SK-N-SH (cell line): ENCODE results near the gene GDF2. TPM values are rescaled to one million over a fixed set of nuclear protein-coding genes. Genes with fewer than 3 reads are reported as not detected.

Source experiments
- CTCF ChIA-PET: fragments of 300-600, 350-600 bp; formaldehyde crosslinking; extraction: SDS; loops from one replicate; lab custom pipeline; 2021; lab: Yijun Ruan, JAX
- POLR2A ChIA-PET: fragments of 350-600 bp; sonication (Branson Sonifier 250); formaldehyde crosslinking; extraction: SDS; loops from one replicate; lab custom pipeline; 2020; ENCODE audit warnings: antibody characterized with exemption, inconsistent platforms; lab: Yijun Ruan, JAX
- DNase-seq: peaks from one replicate; pipeline ENCODE4 v3.0.0; 2012
- H2AFZ ChIP-seq: fragments of 200-600 bp; sonication (generic); 2 replicates; pipeline ENCODE4 v1.8.1; 2016; ENCODE audit warnings: antibody characterized with exemption, mild to moderate bottlenecking, low read depth
- H3F3A ChIP-seq: fragments of 200-600 bp; sonication (generic); replicated peaks from 2 replicates; pipeline ENCODE3; 2016; ENCODE audit warnings: antibody characterized with exemption, mild to moderate bottlenecking; ENCODE audit not compliant: insufficient read depth
- H3K27ac ChIP-seq, 2 experiments: fragments of 200-500 bp in 1 of 2; fragments of 200-600 bp in 1 of 2; sonication (Bioruptor generic) in 1 of 2; sonication (generic), shearing (Covaris generic) in 1 of 2; 2 replicates each; pipeline versions ENCODE4 v1.5.1 to v1.6.1; 2014 to 2016; ENCODE audit warnings: low read depth in 2 of 2, inconsistent platforms in 1 of 2, low read length in 1 of 2, mild to moderate bottlenecking in 1 of 2, mixed read lengths in 1 of 2
- H3K27me3 ChIP-seq: fragments of 200-600 bp; sonication (generic), shearing (Covaris generic); 2 replicates; pipeline ENCODE4 v1.6.1; 2016; ENCODE audit warnings: mixed run types; ENCODE audit not compliant: insufficient read depth
- H3K36me3 ChIP-seq, 2 experiments: fragments of 200-500 bp in 1 of 2; fragments of 200-600 bp in 1 of 2; sonication (Bioruptor generic) in 1 of 2; sonication (generic) in 1 of 2; replicated peaks in 1 of 2; 2 replicates each; pipeline versions ENCODE3 to v1.5.1; 2014 to 2016; ENCODE audit warnings: low read length in 1 of 2, mild to moderate bottlenecking in 1 of 2; ENCODE audit not compliant: insufficient read depth in 2 of 2, control insufficient read depth in 1 of 2
- H3K4me1 ChIP-seq, 2 experiments: fragments of 200-500 bp in 1 of 2; fragments of 200-600 bp in 1 of 2; sonication (Bioruptor generic) in 1 of 2; sonication (generic), shearing (Covaris generic) in 1 of 2; 2 replicates each; pipeline versions ENCODE4 v1.5.1 to v1.6.1; 2014 to 2016; ENCODE audit warnings: low read depth in 1 of 2, low read length in 1 of 2, mixed run types in 1 of 2; ENCODE audit not compliant: insufficient read depth in 2 of 2, control insufficient read depth in 1 of 2
- H3K4me2 ChIP-seq: fragments of 200-600 bp; sonication (generic), shearing (Covaris generic); 2 replicates; pipeline ENCODE4 v1.6.1; 2017; ENCODE audit warnings: mixed run types
- H3K4me3 ChIP-seq, 2 experiments: fragments of 200-500 bp in 1 of 2; fragments of 200-600 bp in 1 of 2; sonication (Bioruptor generic) in 1 of 2; sonication (generic), shearing (Covaris generic) in 1 of 2; 2 replicates each; pipeline versions ENCODE4 v1.5.1 to v1.8.1; 2014 to 2016; ENCODE audit warnings: low read depth in 2 of 2, inconsistent platforms in 1 of 2, low read length in 1 of 2, mild to moderate bottlenecking in 1 of 2, mixed read lengths in 1 of 2, moderate library complexity in 1 of 2
- H3K79me2 ChIP-seq: fragments of 200-600 bp; sonication (generic); 2 replicates; pipeline ENCODE4 v1.8.1; 2017; ENCODE audit warnings: mild to moderate bottlenecking; ENCODE audit not compliant: insufficient read depth
- H3K9ac ChIP-seq: fragments of 200-600 bp; sonication (generic); 2 replicates; pipeline ENCODE4 v1.6.1; 2017; ENCODE audit warnings: mixed run types
- H3K9me2 ChIP-seq: fragments of 200-600 bp; sonication (generic); 2 replicates; pipeline ENCODE4 v1.6.1; 2017; ENCODE audit warnings: mixed run types
- H3K9me3 ChIP-seq: fragments of 200-600 bp; sonication (generic); 2 replicates; pipeline ENCODE4 v1.6.1; 2017; ENCODE audit warnings: mixed run types, mild to moderate bottlenecking, moderate library complexity
- H4K20me1 ChIP-seq: fragments of 200-600 bp; sonication (generic); 2 replicates; pipeline ENCODE4 v1.6.1; 2017; ENCODE audit warnings: mild to moderate bottlenecking, mixed run types; ENCODE audit not compliant: insufficient read depth
- CHD2 ChIP-seq: fragments of 150-350 bp; IDR thresholded peaks from 2 replicates; pipeline ENCODE4 v1.6.1; 2018; ENCODE audit warnings: low read length; ENCODE audit not compliant: partially characterized antibody
- CTCF ChIP-seq: fragments of 200-600 bp; sonication (generic); IDR thresholded peaks from 2 replicates; pipeline ENCODE4 v1.6.1; 2017; ENCODE audit warnings: antibody characterized with exemption, mild to moderate bottlenecking, moderate library complexity
- ELF1 ChIP-seq: IDR thresholded peaks from 2 replicates; pipeline ENCODE4 v1.4.0; 2012
- EP300 ChIP-seq, 2 experiments: IDR thresholded peaks; 2 replicates each; pipeline versions ENCODE4 v1.4.0 to v1.6.1; 2012; ENCODE audit warnings: borderline replicate concordance in 1 of 2, low read depth in 1 of 2, low read length in 1 of 2
- FOSL2 ChIP-seq: IDR thresholded peaks from 2 replicates; pipeline ENCODE4 v1.4.0; 2012; ENCODE audit warnings: low read depth, mild to moderate bottlenecking, moderate library complexity, borderline replicate concordance
- GATA2 ChIP-seq: sonication (generic); formaldehyde crosslinking; IDR thresholded peaks from 2 replicates; pipeline ENCODE4 v1.5.0; 2020; ENCODE audit warnings: mild to moderate bottlenecking, missing genetic modification reagents
- IRF3 ChIP-seq: fragments of 150-350 bp; IDR thresholded peaks from 2 replicates; pipeline ENCODE4 v1.6.1; 2016; ENCODE audit warnings: mild to moderate bottlenecking, low read depth, low read length
- JUND ChIP-seq: IDR thresholded peaks from 2 replicates; pipeline ENCODE4 v1.4.0; 2012
- MAX ChIP-seq: IDR thresholded peaks from 2 replicates; pipeline ENCODE4 v1.4.0; 2012; ENCODE audit warnings: low read depth
- MEF2A ChIP-seq: IDR thresholded peaks from 2 replicates; pipeline ENCODE4 v1.4.0; 2012; ENCODE audit warnings: low read depth, borderline replicate concordance
- NRF1 ChIP-seq: IDR thresholded peaks from 2 replicates; pipeline ENCODE4 v1.6.1; 2012; ENCODE audit warnings: low read depth, mild to moderate bottlenecking, low read length
- RAD21 ChIP-seq: IDR thresholded peaks from 2 replicates; pipeline ENCODE4 v1.6.1; 2012; ENCODE audit warnings: mild to moderate bottlenecking, low read length
- RCOR1 ChIP-seq: fragments of 150-350 bp; IDR thresholded peaks from 2 replicates; pipeline ENCODE4 v1.6.1; 2017; ENCODE audit warnings: antibody characterized with exemption, low read length
- RFX5 ChIP-seq: IDR thresholded peaks from 2 replicates; pipeline ENCODE4 v1.6.1; 2012; ENCODE audit warnings: mild to moderate bottlenecking, improper control_type of control experiment, low read length
- RXRA ChIP-seq: IDR thresholded peaks from 2 replicates; pipeline ENCODE4 v1.4.0; 2012; ENCODE audit warnings: low read depth, mild to moderate bottlenecking, borderline replicate concordance
- SIN3A ChIP-seq: IDR thresholded peaks from 2 replicates; pipeline ENCODE4 v1.6.1; 2012; ENCODE audit warnings: low read depth, mild to moderate bottlenecking, low read length, moderate library complexity, borderline replicate concordance
- SMC3 ChIP-seq: IDR thresholded peaks from 2 replicates; pipeline ENCODE4 v1.6.1; 2012; ENCODE audit warnings: low read depth, low read length, improper control_type of control experiment
- TCF12 ChIP-seq: IDR thresholded peaks from 2 replicates; pipeline ENCODE4 v1.4.0; 2012
- TEAD4 ChIP-seq: IDR thresholded peaks from 2 replicates; pipeline ENCODE4 v1.4.0; 2012; ENCODE audit warnings: mild to moderate bottlenecking, borderline replicate concordance; ENCODE audit not compliant: insufficient read depth
- YY1 ChIP-seq: IDR thresholded peaks from 2 replicates; pipeline ENCODE4 v1.4.0; 2012; ENCODE audit warnings: low read depth, mild to moderate bottlenecking
- WGBS: methylation state at CpG from one replicate; pipeline ENCODE4 v1.1.6; 2017; ENCODE audit warnings: low lambda C conversion rate; 5-methylcytosine and 5-hydroxymethylcytosine counted together
- polyA plus RNA-seq, 3 experiments: library from polyadenylated mRNA; depleted of rRNA; stranded (reverse); fragments of >200 nt; gene quantifications; 2 replicates each; pipeline ENCODE4 v1.2.3, GENCODE V29; 2012

GDF2 gene
- polyA plus RNA-seq, 1 of the 3 experiments (the other 2 are of a cell fraction): not detected

- Histone ChIP-seq H3K9ac (no peak overlapping the region), H3K79me2 (no peaks in the 10 kb centered on the region), H3K4me1 (peaks cover 0 to 16% of the 10 kb centered on the region in 2 experiments; a peak in 1 of 4 replicates), H2AFZ (no peak overlapping the region), H3K9me2 (no peaks in the 10 kb centered on the region), H3K4me2 (no peak overlapping the region), H3K27ac (no peak overlapping the region), H4K20me1 (no peaks in the 10 kb centered on the region), H3K36me3 (no peaks in the 10 kb centered on the region), H3K9me3 (no peaks in the 10 kb centered on the region), H3K4me3 (no peak overlapping the region)
- WGBS: 23% methylated on average over 1 of the region's 1 CpG
- no peak for DNase-seq
- POLR2A ChIA-PET: no interaction called here
- TF ChIP-seq IRF3: no peak
- no peak for TF ChIP-seq RCOR1
- no peak for TF ChIP-seq MAX
- TF ChIP-seq RFX5: no peak
- TF ChIP-seq NRF1: no peak
- no peak for TF ChIP-seq RXRA
- TF ChIP-seq, all 33 proteins: peak for 0
- Histone ChIP-seq H3K27me3 (peaks cover 6% of the 10 kb centered on the region; the same call in 1 of the 2 replicates), H3F3A (no peaks in the 10 kb centered on the region)
- CTCF ChIA-PET: interaction anchor here (0.7 to 2.5 kb wide), 4 partner anchors 11 to 298 kb away, joined by 3 to 17 read pairs (median 10); no protein-coding TSS in a partner anchor
These were observed 833 bp downstream of the GDF2 start for GRCh38 chr10:47323087-47323486.

GRCh38 chr10:47323636-47324296 is 1.5 kb downstream of the GDF2 start:
- H3F3A ChIP-seq: no peaks in the 10 kb centered on the region
- WGBS: 23% methylated on average over 4 of the region's 5 CpGs
- H4K20me1 ChIP-seq: no peaks in the 10 kb centered on the region
- H3K9ac ChIP-seq: no peak overlapping the region
- no peak for DNase-seq
- H3K4me1 ChIP-seq: peaks cover 0 to 16% of the 10 kb centered on the region in 2 experiments; a peak in 1 of 4 replicates
- H3K9me3 ChIP-seq: no peaks in the 10 kb centered on the region
- CTCF ChIA-PET: interaction anchor here (1.4 to 2.5 kb wide), 3 partner anchors 11 to 299 kb away, joined by 4 to 17 read pairs (median 17); no protein-coding TSS in a partner anchor
- H2AFZ ChIP-seq: no peak overlapping the region
- H3K4me2 ChIP-seq: no peak overlapping the region
- no peak overlapping the region for H3K4me3 ChIP-seq
- no peak overlapping the region; a peak in 1 of 4 replicates for H3K27ac ChIP-seq
- POLR2A ChIA-PET: no interaction called here
- H3K79me2 ChIP-seq: no peaks in the 10 kb centered on the region
- no peaks in the 10 kb centered on the region for H3K36me3 ChIP-seq
- H3K9me2 ChIP-seq: no peaks in the 10 kb centered on the region
- TF ChIP-seq MAX (no peak), JUND (no peak), RFX5 (no peak), CHD2 (no peak), RAD21 (no peak), TCF12 (no peak), YY1 (no peak), EP300 (IDR thresholded peaks at IDR 0.05; ENCODE audit: borderline replicate concordance in 1 of 2, low read depth in 1 of 2, low read length in 1 of 2) (no peak), SMC3 (no peak), CTCF (no peak), ELF1 (no peak), TEAD4 (no peak), MEF2A (no peak), GATA2 (no peak), SIN3A (no peak), FOSL2 (no peak)
- H3K27me3 ChIP-seq: peaks cover 6% of the 10 kb centered on the region; the same call in 1 of the 2 replicates
